HG02938 (cell line): ENCODE results near the gene CYP20A1.
"Not testable (repeated sequence)": the region's sequence is repeated elsewhere in the genome, so short reads cannot be mapped to it uniquely, and the experiment has no call there.

Experiments used
- ATAC-seq: cut with Tn5 transposase; IDR thresholded peaks from one replicate; pipeline ENCODE4 v1.9.1; 2021; ENCODE audit warnings: mild to moderate bottlenecking, moderate library complexity; ENCODE audit not compliant: unreplicated experiment

Gene CYP20A1

GRCh38 chr2:203238704-203239526, at the start of gene CYP20A1:
CYP20A1 (plus strand) TSS chr2:203239018; CDS start chr2:203239063, 45 bp downstream.
- ATAC-seq, result peak; percentile 87

GRCh38 chr2:203190547-203190946, 48.3 kb upstream of the CYP20A1 start:
- not testable (repeated sequence) for ATAC-seq

- ATAC-seq, result not testable (repeated sequence)
Measured at GRCh38 chr2:203191026-203191425, 47.8 kb upstream of the CYP20A1 start.

- ATAC-seq, result no peak
Measured at GRCh38 chr2:203191961-203192360, 46.9 kb upstream of the CYP20A1 start.

- no peak for ATAC-seq
Measured at GRCh38 chr2:203195331-203196036, 43.3 kb upstream of the CYP20A1 start.

GRCh38 chr2:203200866-203201265, 38.0 kb upstream of the CYP20A1 start:
- no peak for ATAC-seq

- ATAC-seq, result no peak
Measured at GRCh38 chr2:203201426-203201825, 37.4 kb upstream of the CYP20A1 start.

- ATAC-seq, result no peak
Measured at GRCh38 chr2:203209538-203209937, 29.3 kb upstream of the CYP20A1 start.

GRCh38 chr2:203225423-203226039, 13.3 kb upstream of the CYP20A1 start:
- ATAC-seq, result no peak

GRCh38 chr2:203229674-203230073, 9.1 kb upstream of the CYP20A1 start:
- not testable (repeated sequence) for ATAC-seq

- ATAC-seq, result no peak
Measured at GRCh38 chr2:203237346-203238238, 1.2 kb upstream of the CYP20A1 start.

- no peak for ATAC-seq
Measured at GRCh38 chr2:203238292-203238703, 520 bp upstream of the CYP20A1 start.

- ATAC-seq, result no peak
Measured at GRCh38 chr2:203240491-203240890, 1.7 kb downstream of the CYP20A1 start.

GRCh38 chr2:203242518-203242917, 3.7 kb downstream of the CYP20A1 start:
- ATAC-seq, result no peak

- no peak for ATAC-seq
Measured at GRCh38 chr2:203246646-203247045, 7.8 kb downstream of the CYP20A1 start.

- no peak for ATAC-seq
Measured at GRCh38 chr2:203252818-203253217, 14.0 kb downstream of the CYP20A1 start.

GRCh38 chr2:203253422-203254095, 14.7 kb downstream of the CYP20A1 start:
- ATAC-seq, result not testable (repeated sequence)

- ATAC-seq, result no peak
Measured at GRCh38 chr2:203261326-203262159, 22.7 kb downstream of the CYP20A1 start.

GRCh38 chr2:203279288-203279687, 40.5 kb downstream of the CYP20A1 start:
- no peak for ATAC-seq
